Right lobe of liver (tissue), 4 donors: Measurements from ENCODE around the gene SPATA25.

ENCODE experiments used
- CTCF ChIP-seq, 4 donors: fragments of 200-600 bp in 3 of 4; fragments of 450-650 bp in 1 of 4; IDR thresholded peaks; one replicate each; pipeline versions ENCODE4 v1.5.1 to v1.8.0; 2016 to 2022; ENCODE audit warnings: antibody characterized with exemption in 4 of 4, mild to moderate bottlenecking in 2 of 4
- POLR2A ChIP-seq: fragments of 450-650 bp; IDR thresholded peaks from one replicate; pipeline ENCODE4 v1.6.1; 2017; ENCODE audit warnings: antibody characterized with exemption, mild to moderate bottlenecking
- donor health status: DM: no; HTN: no; CAD: no.
- donor health status: DM: no; HTN: no; CAD: no.
- donor health status: DM: no; HTN: yes; CAD: no.

DNA sequence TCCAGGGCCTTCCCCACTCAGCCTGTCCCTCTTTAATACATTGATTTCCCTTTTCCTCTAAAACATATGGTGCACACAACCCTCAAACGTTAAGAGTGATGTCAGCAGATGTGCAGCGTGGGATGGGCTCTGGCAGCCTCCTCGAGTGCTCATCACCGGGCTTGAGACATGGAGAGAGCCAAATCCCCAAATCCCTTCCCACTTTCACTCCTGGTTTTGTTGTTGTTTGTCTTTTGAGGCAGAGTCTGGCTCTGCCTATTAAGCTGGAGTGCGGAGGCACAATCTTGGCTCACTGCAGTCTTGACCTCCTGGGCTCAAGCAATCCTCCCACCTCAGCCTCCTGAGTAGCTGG lies 30.3 kb upstream of the SPATA25 start:
- TF ChIP-seq POLR2A: no peak
- TF ChIP-seq CTCF (IDR thresholded peaks at IDR 0.05): no peak
